Muscle of arm (tissue), 14 donors: ENCODE measurements around the gene TMEM207. TPM values are rescaled to one million over a fixed set of nuclear protein-coding genes. Genes with fewer than 3 reads are reported as not detected.
"Not testable (repeated sequence)": the region's sequence is repeated elsewhere in the genome, so short reads cannot be mapped to it uniquely, and the experiment has no call there.

ENCODE experiments used
- DNase-seq: peaks from one replicate; pipeline ENCODE4 v3.0.0-alpha.2; 2013
- long read RNA-seq, 11 donors: transcript quantifications; one replicate each; lab custom pipeline, GENCODE V29; 2026
- polyA plus RNA-seq, 12 donors: library from polyadenylated mRNA; unstranded; fragments of 120-200 nt; gene quantifications; one replicate each; pipeline ENCODE4 v1.2.1, GENCODE V29; 2013; ENCODE audit not compliant: insufficient read length in 12 of 12

The TMEM207 gene
- under 1 TPM in 1 of 12 donors, not detected in 11; 0.16 TPM for polyA plus RNA-seq
- long read RNA-seq, donor 1: 0 reads
- long read RNA-seq, donor 2: 0 reads
- long read RNA-seq, donor 3: 0 reads
- long read RNA-seq, donor 4: 0 reads
- long read RNA-seq, donor 5: 0 reads
- long read RNA-seq, donor 6: 0 reads
- long read RNA-seq, donor 7: 0 reads
- long read RNA-seq, donor 8: 0 reads
- long read RNA-seq, donor 9: 0 reads
- long read RNA-seq, donor 10: 0 reads
- long read RNA-seq, donor 11: 0 reads

- no peak for DNase-seq
Observed at GRCh38 chr3:190449801-190450200, at the start of gene TMEM207. Gene TMEM207, minus strand, starts transcription at chr3:190449901. Its CDS starts 92 bp downstream, at chr3:190449809.

DNA sequence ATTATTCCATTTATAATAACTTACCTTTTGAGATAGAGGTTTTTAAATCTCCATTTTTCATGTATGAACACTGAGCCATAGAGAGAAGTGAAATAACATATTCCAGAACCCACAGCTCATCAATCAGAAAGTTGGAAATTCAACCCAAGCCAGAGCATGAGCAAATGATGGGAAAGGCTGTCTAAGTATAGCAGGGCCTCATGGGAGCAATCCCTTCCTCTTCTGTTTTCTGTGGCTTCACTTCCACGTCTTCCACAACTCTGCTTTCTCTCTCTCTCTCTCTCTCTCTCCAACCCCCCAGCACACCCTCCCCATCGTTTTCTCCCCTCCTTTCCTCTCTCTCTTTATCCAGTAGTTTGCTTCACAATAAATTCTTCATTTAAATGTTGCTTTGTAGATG, 49.4 kb upstream of the TMEM207 start:
- DNase-seq: peak; percentile 41

DNA sequence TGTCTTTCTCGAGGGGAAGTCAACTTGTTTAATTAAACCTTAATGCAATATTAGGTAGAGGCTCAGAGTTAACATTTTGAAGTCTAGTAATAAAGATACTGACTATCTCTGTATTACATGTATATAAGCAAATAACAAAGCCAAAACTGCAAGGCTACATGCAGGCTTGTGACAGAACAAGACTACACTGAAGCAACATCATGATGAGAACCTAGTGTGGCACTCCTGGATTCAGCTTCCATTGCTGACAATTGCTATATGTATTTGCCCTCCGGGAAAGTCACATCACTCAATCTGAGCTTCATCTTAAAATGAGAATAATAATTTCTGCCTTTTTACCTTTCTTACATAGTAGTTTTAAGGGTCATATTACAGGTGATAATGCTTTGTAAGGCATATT, 48.6 kb upstream of the TMEM207 start:
- no peak for DNase-seq

GRCh38 chr3:190497811-190498210, 48.1 kb upstream of the TMEM207 start:
- no peak for DNase-seq

GRCh38 chr3:190496859-190497258, 47.2 kb upstream of the TMEM207 start:
- no peak for DNase-seq

- no peak for DNase-seq
Observed at GRCh38 chr3:190495796-190496195, 46.1 kb upstream of the TMEM207 start.

DNA sequence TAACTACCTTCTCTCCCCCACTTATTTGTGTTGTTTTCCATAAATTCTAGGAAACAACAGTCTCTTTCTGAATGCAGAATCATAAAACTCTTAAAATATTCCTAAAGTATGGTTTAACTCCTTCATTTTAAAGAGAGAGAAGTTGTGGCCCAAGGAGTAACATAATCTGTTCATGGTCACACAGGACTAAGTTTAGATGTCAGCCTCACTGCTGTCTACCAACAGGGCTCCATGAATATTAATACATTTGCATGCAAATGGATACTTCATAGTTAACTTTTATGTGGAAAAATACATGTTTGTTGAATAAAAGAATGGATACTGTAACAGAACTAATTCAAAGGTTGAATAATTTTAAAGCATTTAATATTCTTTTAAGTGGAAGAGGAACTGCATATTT, 45.7 kb upstream of the TMEM207 start:
- DNase-seq: no peak

DNA sequence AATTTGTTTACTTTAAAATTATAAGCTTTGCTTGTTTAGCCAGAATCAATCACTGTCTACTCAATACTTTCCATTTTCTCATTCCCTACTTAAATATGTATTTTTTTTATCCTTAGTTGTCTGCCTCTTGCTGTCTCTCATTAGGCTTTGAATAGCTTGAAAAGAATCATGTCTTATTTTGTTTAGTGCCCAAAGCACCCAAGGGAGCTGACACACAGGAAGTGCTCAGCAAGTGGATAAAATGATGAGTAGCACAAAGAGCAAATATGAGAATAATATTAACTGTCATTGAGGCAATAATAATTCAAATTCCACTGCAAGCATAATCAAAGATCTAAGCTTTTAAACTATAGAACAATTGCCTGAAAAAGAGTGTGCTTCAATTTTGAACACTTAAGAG, 45.2 kb upstream of the TMEM207 start:
- DNase-seq: no peak

DNA sequence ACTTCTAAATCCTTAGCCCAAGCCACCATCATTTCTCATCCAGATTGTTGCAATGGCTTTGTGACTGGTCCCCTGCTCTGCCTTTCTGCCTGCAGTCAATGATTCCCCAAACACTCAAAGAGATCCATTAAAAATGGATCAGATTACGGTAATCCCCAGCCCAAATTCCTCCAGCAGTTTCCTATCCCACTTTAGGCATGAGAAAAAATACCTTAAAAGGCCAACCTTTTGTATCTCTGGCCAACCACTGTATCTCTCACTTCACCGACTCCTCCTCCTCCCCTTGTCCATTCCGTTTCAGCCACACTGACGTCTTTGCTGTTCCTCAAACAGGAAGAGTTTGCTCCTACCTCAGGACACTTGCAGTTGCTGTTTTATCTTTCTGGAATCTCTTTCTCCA, 43.3 kb upstream of the TMEM207 start:
- no peak for DNase-seq

DNA sequence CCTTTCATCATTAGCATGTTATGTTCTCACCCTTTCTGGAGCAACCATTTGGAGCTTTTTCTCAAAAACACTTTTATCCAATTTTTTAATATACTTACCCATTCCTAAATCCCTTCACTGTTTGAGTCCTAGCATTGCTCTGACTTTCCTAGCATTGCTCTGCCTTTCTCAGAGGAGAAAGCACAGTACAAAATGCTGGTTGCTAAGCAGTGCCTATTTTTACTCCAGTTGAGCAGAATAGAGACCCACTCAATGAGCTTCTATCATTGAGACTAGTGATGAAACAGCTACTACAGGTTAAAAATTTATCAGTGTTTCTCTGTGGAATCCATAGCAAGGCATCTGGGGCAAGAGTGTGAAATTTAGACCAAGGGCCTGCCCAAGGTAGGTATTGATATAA, 42.4 kb upstream of the TMEM207 start:
- no peak for DNase-seq

DNA sequence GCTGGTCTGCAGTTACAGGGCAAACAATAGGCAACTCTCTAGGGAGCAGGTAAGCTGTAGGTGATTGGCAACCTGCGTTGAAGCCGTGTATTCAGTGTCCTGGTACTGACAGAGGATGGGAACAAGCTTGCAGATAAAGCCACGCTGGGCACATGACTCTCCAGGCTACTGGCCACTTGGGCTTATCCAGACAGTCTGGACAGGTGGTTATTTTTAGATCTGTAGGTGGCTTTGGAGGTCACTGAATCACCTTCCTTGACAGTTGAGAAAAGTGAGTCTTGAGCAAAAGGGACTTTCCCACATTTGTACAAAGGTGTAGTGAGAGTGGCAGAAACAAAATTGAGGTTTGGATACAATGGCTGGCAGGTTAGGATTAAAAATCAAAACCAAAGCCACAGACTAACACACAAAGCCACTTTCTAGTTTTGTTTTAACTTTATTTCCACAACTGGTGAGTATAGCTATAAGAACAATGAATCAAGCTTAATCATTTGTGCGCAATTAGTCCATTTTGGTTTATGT, 41.9 kb upstream of the TMEM207 start:
- no peak for DNase-seq

- no peak for DNase-seq
Observed at GRCh38 chr3:190486908-190487607, 37.4 kb upstream of the TMEM207 start.

GRCh38 chr3:190486533-190486864, 36.8 kb upstream of the TMEM207 start:
- DNase-seq: no peak

GRCh38 chr3:190485830-190486532, 36.3 kb upstream of the TMEM207 start:
- DNase-seq: no peak

DNA sequence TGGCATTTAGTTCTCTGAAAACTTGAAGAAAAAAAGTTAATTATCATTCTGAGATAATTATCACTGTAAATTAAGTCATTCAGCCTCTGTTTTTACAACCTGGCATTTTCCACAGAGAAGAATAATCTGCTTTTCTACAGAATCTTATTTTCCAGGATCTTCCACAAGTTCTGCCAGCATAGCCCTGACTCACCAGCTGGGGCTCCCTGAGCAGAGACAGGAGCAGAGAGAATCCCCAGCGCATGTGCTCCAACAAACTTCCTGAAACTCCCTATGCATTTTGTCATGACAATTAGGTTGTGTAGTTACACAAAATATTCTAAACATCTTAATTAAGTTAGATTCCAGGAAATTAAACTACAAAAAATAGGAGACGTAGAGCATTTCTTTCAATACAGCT, 32.1 kb upstream of the TMEM207 start:
- no peak for DNase-seq

- DNase-seq: not testable (repeated sequence)
Observed at GRCh38 chr3:190473261-190473660, 23.6 kb upstream of the TMEM207 start.

GRCh38 chr3:190467922-190468321, 18.2 kb upstream of the TMEM207 start:
- no peak for DNase-seq

DNA sequence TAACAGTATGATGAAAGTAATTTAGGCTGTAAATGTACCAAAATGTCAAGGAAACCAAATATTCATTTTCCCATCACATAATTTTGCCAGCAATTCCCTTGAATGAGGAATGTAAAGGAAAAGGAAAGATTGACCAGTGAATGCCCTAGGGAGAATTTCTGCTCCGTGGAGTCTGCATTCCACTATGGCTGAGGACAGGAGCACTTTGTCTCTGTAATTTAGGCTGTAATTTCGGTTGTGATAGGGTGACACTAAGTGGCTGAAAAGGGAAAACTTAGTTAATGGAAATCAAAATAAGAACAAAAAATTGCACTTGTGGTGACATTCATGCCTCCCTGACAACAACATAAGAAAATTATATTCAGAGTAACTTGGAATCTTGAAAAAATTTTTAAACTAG, 8.3 kb upstream of the TMEM207 start:
- no peak for DNase-seq

DNA sequence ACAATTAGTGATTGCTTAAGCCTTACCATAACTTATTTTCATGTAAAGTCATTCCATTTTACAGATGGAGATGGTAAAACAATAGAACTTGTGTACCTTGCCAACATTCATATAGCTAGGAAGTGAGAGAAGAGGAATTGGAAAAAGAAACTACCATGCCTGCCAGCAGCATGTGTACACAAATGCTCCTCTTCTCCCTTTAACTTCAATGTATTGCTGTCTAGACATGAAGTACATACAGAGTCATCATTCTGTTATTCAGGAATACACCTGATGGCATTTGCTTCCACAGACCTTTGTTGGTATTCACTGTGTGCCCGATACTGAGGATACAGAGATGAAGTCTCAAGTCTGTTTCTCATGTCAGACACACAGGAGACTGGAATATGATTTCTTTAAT, 7.1 kb upstream of the TMEM207 start:
- DNase-seq: no peak

GRCh38 chr3:190455828-190456227, 6.1 kb upstream of the TMEM207 start:
- DNase-seq: no peak

DNA sequence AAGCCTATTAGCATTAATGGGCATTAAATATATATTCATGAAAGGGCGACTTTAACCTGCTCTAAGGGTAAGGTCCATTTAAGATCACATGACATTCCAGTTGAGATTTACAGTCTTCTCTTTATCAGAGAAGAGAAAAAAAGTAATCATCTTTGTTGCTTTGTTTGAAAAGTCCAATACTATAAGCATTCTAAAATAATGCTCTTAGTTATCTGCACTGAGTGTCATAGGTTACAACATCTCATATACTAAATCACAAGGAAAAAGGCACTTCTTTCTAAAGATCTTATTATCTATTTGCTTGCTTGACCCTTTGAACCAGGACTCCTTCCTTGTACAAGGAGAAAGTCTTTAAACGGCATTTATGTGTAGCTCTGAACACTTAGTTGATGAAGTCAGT, 1.4 kb downstream of the TMEM207 start:
- DNase-seq: no peak

GRCh38 chr3:190446573-190447279, 3.0 kb downstream of the TMEM207 start:
- DNase-seq: no peak
